ENCODE measurements around the gene NSUN4. TPM values are rescaled to one million over a fixed set of nuclear protein-coding genes. Genes with fewer than 3 reads are reported as not detected.

Gene NSUN4
- total and polyA plus RNA-seq, 10 donors: 7.2 to 35.2 (median 26.6) TPM

DNA sequence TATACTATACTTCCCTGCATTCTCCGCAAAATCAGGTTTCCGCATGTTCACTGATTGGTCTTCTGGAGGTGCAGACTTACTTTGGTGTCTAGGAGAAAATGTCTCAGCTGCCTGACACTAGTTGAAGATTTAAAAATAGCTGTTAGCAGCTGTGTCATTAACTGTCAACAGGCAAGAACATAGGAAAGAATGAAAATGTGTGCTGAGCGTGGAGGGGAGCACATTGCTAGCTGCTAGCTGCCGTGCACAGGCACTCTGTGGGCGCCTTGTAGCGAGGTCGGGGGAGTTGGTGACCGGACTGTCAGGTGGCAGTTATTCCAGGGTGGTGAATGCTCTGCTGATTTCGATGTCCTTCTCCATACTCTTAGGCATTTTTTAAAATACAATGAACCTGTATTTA, 58.7 kb downstream of the NSUN4 start:
- TF ChIP-seq CTCF (IDR thresholded peaks at IDR 0.05 in 8 of 11, conservative IDR thresholded peaks at IDR 0.05 in 3 of 11) (no peak), POLR2AphosphoS5 (IDR thresholded peaks at IDR 0.05) (no peak)
- Histone ChIP-seq H3K27ac (no peak overlapping the region), H3K36me3 (no peaks in the 10 kb centered on the region), H3K9me3 (peaks cover 0 to under 1% (median 0%) of the 10 kb centered on the region in 8 donors), H3K4me1 (peaks cover 0 to 26% (median 10%) of the 10 kb centered on the region in 6 donors), H3K4me3 (no peak overlapping the region), H3K27me3 (replicated peaks in 1 of 7) (peaks cover 0 to 16% (median 6%) of the 10 kb centered on the region in 7 donors)
- no peak for DNase-seq
- intact Hi-C loops (cut with DNase I; ENCODE audit: low total_unique reads): no loop called here
- whole genome bisulfite sequencing, 5 donors: 52 to 67% (median 57%) methylated on average over 9 of the region's 9 CpGs

DNA sequence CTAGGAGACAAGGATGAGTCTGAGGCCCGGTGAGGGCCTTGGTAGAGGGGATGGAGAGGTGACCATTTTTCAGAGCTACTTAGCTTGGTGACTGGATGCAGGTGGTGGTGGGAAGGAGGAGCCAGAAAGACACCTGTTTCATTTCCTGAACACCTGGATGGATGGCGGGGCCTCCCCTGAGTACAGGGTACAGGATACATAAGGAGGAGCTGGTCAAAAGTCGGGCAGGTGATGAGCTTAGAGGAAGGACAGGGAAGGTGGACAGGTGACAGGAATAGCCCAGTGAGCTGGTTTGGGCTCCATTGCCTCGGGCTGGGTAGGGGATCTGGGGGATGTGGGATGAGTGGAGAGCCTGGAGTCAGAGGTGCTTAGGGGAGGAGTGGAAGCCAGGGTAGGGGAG, 59.8 kb downstream of the NSUN4 start:
- no peak for TF ChIP-seq POLR2A (IDR thresholded peaks at IDR 0.05)
- TF ChIP-seq CTCF (IDR thresholded peaks at IDR 0.05 in 8 of 11, conservative IDR thresholded peaks at IDR 0.05 in 3 of 11): no peak
- no peak for TF ChIP-seq POLR2AphosphoS5 (IDR thresholded peaks at IDR 0.05)
- 62 to 68% (median 65%) methylated on average over 4 of the region's 4 CpGs for WGBS, 5 donors
- Histone ChIP-seq H3K4me1 (peaks cover 0 to 17% (median 4%) of the 10 kb centered on the region in 6 donors), H3K27ac (no peak overlapping the region), H3K36me3 (no peaks in the 10 kb centered on the region), H3K9me3 (no peaks in the 10 kb centered on the region), H3K27me3 (replicated peaks in 1 of 7) (peaks cover 0 to 4% (median 0%) of the 10 kb centered on the region in 7 donors), H3K4me3 (no peak overlapping the region)
- intact Hi-C loops (cut with DNase I; ENCODE audit: low total_unique reads): no loop called here
- no peak for DNase-seq

DNA sequence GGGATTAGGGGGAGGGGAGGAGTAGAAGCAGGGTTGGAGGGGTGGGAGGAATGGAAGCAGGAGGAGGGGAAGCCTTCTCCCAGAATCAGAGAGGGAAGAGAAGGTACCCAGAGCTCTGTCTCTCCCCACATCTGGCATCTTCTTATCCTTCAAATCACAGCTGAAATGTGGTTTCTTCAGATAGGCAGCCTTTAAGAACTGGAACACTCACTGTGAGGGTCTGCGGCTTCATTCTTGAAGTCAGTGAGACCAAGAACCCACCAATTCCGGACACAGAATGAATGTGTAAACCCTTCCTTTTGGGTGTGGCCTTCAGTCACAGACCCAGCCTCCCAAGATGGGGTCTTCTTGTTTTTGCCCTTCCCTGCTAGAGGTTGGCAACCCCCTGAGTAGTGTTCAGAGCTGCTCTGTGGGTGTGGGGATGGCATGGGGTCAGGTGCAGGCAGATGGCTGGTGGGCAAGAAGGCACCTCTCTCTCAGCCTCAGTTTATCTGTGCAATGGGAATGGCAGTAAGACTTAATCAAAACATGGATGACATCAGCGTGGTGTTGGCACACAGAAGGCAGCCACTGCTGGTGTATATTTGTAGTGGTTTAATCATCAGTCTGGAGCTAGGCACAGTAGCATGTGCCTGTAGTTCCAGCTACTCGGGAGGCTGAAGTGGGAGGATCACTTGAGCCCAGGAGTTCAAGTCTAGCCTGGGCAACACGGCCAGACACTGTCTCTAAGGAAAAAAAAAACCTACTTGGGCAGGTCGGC, 60.7 kb downstream of the NSUN4 start:
- Histone ChIP-seq H3K4me1 (peaks cover 0 to 23% (median 8%) of the 10 kb centered on the region in 6 donors), H3K27ac (no peak overlapping the region), H3K36me3 (no peaks in the 10 kb centered on the region), H3K9me3 (no peaks in the 10 kb centered on the region), H3K4me3 (no peak overlapping the region), H3K27me3 (replicated peaks in 1 of 7) (no peaks in the 10 kb centered on the region)
- intact Hi-C loops (cut with DNase I; ENCODE audit: low total_unique reads): no loop called here
- TF ChIP-seq POLR2A (IDR thresholded peaks at IDR 0.05) (no peak), CTCF (IDR thresholded peaks at IDR 0.05 in 8 of 11, conservative IDR thresholded peaks at IDR 0.05 in 3 of 11) (no peak), POLR2AphosphoS5 (IDR thresholded peaks at IDR 0.05) (no peak)
- 68 to 90% (median 73%) methylated on average over 6 of the region's 6 CpGs for WGBS, 5 donors
- DNase-seq: no peak

- no peaks in the 10 kb centered on the region for H3K9me3 ChIP-seq
- WGBS, 5 donors: 46 to 63% (median 53%) methylated on average over 6 to 10 of the region's 10 CpGs
- H3K36me3 ChIP-seq: no peaks in the 10 kb centered on the region
- H3K4me3 ChIP-seq: no peak overlapping the region
- no peak for TF ChIP-seq POLR2A (IDR thresholded peaks at IDR 0.05)
- TF ChIP-seq POLR2AphosphoS5 (IDR thresholded peaks at IDR 0.05): peak in 1 of 3 donors; percentile 9
- H3K27me3 ChIP-seq (replicated peaks in 1 of 7): no peaks in the 10 kb centered on the region
- DNase-seq: no peak
- intact Hi-C loops (cut with DNase I; ENCODE audit: low total_unique reads): no loop called here
- peaks cover 0 to 30% (median 15%) of the 10 kb centered on the region in 6 donors for H3K4me1 ChIP-seq
- H3K27ac ChIP-seq: no peak overlapping the region
Measured at GRCh38 chr1:46401964-46402626, 61.5 kb downstream of the NSUN4 start.

Data from spleen (tissue), 11 donors.